Activated naive CD4-positive, alpha-beta T cell treated with Interleukin-2 at 50 U/mL for 16 hours (primary cell): ENCODE data around the gene RBKS.
"Not testable (repeated sequence)": the region's sequence is repeated elsewhere in the genome, so short reads cannot be mapped to it uniquely, and the experiment has no call there.

Experiments
- DNase-seq: peaks from one replicate; pipeline ENCODE4 v3.0.0-alpha.2; 2020

The RBKS gene

GRCh38 chr2:27756091-27756490, 134.1 kb downstream of the RBKS start:
- no peak for DNase-seq

- DNase-seq: no peak
These were observed 135.4 kb downstream of the RBKS start for GRCh38 chr2:27754831-27755230.

- DNase-seq: peak; percentile 83
These were observed 136.0 kb downstream of the RBKS start for GRCh38 chr2:27754138-27754588.

DNA sequence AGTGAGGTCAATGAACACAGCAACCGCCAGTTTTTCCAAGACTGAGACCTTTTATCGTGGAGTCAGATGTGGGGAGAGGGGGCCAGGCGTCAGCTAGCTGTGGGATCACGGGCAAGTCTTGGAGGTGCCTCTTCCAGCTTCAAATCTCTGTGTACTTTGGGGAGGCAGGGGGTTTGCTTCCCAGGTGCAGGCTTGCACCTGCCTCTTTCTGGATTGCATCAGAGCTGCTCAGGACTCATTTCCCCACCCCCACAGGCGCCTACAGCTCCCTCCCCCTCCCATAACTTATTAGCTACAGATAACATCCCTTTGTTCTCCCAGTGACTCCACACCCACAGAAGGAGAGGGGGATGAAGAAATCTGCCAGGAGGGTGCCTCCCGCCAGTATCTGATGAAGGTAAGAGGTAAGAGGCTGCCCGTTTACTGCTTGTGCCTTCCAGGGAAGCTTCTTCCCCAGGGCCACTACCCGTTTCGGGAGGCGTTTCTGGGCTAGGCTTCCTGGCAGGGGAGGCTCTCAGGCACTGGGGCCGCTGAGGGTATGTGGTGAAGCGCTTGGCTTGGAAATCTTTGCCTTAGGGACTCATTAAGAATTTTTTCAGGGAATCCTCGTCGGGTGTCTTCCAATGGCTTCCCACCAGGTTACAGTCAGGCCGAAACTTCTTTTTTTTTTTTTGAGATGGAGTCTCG, 137.5 kb downstream of the RBKS start:
- no peak for DNase-seq

DNA sequence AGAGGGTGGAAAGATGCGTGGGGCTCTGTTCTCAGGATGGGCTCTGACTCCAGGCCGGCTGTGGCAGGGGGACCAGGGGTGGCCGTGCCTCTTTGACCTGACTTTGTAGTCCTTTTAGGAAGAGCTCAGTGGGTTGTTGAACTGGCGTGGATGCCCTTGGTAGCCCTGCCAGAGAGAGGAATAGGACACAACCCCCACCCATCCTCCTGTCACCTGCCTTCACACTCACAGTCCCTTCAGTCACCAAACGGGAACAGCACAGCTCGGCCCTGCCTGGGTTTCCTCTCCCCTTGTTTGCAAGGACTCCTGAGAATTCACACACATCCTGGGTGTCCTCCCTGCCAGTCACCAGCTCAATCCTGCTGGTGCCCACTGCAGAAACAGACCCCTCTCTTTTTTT, 138.8 kb downstream of the RBKS start:
- DNase-seq: no peak

- DNase-seq: not testable (repeated sequence)
These were observed 141.2 kb downstream of the RBKS start for GRCh38 chr2:27748803-27749554.

- DNase-seq: no peak
These were observed 142.3 kb downstream of the RBKS start for GRCh38 chr2:27747827-27748352.

- DNase-seq: no peak
These were observed 143.9 kb downstream of the RBKS start for GRCh38 chr2:27746325-27746724.

DNA sequence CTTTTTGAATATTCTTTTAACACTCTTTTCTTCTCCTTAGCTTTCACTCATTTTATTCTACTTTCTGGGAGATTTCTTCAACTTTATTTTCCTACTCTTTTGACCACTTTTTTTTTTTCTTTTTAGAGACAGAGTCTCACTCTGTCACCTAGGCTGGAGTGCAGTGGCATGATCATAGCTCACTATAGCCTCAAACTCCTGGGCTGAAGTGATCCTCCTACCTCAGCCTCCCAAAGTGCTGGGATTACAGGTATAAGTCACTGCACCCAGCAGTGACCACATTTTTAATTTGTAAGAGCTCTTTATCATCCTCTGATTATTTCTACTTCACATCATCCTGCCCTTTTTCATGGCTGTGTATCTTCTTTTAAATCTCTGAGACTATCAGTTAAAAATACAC, 144.7 kb downstream of the RBKS start:
- DNase-seq: not testable (repeated sequence)

DNA sequence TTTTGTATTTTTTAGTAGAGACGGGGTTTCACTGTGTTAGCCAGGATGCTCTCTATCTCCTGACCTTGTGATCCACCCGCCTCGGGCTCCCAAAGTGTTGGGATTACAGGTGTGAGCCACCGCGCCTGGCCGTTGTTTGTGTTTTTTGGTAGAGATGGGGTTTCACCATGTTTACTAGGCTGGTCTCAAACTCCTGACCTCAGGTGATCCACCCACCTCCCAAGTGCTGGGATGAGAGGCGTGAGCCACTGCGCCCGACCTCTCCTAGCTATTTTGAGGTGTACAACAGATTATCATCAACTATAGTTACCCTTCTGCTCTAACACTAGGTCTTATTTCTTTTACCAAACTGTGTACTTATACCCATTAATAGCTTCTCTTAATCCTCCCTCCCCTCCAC, 147.6 kb downstream of the RBKS start:
- DNase-seq: no peak

DNA sequence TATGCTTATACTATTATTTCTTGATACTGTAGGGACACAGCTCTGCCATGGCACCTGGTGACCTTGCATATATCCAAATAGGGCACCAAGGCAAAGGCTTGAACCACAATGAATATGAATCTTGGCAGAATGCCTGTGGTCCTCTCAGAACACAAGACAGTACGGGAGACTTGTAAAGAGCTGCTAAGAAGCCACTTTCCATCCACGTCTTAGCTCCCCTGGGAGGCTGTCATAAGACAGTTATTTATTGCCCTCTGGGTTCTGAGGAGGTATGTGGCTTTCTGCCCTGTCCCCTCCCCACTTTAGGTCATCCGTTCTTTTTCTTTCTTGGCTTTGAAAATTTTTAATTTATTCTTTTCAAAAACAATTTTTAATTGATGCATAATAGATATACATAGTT, 148.5 kb downstream of the RBKS start:
- DNase-seq: no peak

DNA sequence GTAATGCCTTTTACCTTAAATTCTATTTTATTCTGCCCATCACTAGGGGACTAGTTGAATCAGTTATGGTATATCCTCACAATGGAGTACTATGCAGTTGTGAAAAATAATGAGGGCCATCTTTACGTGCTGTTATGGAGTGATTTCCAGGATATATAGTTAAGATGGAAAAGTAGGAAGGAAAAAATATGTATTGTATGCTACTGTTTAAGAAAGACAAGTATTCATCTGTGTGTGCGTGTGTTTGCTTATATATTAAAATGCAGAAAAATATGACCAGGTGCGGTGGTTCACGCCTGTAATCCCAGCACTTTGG, 151.2 kb downstream of the RBKS start:
- DNase-seq: no peak

DNA sequence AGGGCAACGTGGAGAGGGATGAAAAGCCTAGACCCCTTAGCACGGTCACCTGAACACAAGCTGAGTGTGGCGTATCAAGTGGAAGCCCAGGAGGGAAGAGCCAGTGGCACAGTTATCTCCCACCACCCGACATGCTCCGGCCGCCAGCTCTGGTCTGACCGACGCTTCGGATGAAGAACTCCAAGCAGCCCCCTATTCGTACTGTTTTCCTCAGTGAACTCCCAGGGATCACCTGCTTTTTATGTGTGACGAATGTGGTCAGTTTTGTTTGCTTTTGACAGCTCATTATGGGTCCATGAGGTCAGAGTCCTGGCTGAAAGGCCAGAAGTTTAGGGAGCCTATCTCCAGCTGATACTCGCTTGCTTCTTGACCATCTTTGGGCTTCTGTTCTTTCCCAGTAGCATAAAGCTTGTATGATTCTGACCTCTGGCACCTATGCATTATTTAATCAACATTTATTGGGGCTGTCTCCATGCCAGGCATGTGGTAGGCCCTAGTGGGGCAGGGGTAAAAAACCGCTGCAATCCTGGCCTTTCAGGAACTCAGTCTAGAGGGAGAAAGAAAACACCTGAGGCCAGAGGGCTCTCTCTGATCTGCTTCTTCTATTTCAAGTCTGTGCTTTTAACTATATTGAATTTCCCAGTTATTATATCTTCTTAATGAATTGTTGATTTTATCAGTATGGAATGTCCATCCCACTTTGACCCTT, 151.7 kb downstream of the RBKS start:
- no peak for DNase-seq

- no peak for DNase-seq
These were observed 152.4 kb downstream of the RBKS start for GRCh38 chr2:27737676-27738348.

DNA sequence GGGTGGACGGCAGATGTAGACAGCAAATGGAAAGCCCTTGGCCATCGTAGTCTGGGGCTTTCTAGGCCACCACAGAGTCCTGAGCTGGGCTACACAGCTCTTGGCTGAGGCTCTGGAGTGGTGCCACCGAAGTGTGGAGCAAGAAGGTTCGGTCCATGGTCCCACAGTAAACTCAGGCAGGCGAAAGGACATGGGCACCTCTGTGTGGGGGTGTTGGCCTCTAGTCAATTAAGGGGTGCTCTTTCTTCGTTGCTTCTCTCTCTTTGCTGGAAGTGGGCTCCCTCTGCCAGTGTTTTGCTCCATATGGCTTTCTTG, 153.3 kb downstream of the RBKS start:
- no peak for DNase-seq

- no peak for DNase-seq
These were observed 153.9 kb downstream of the RBKS start for GRCh38 chr2:27736031-27736889.

GRCh38 chr2:27735263-27735904, 154.8 kb downstream of the RBKS start:
- DNase-seq: peak; percentile 64

DNA sequence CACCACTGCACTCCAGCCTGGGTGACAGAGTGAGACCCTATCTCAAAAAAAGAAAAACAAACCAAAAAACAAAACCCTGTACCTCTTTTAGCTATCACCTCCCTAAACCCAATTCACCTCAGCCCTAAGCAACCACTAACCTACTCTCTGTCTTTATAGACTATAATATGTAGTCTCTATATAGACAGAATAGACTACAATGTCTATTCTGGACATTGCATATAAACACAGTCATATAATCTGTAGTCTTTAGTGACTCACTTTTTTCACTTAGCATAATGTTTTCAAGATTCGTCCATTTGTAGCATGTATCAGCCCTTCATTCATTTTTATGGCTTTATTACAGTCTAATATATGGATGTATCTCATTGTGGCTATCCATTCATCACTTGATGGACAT, 155.9 kb downstream of the RBKS start:
- no peak for DNase-seq
